Bronchial epithelial cell (primary cell): ENCODE data around the gene OR51B6. TPM values are rescaled to one million over a fixed set of nuclear protein-coding genes. Genes with fewer than 3 reads are reported as not detected.
"Not testable (repeated sequence)": the region's sequence is repeated elsewhere in the genome, so short reads cannot be mapped to it uniquely, and the experiment has no call there.

ENCODE experiments used
- DNase-seq: peaks from one replicate; pipeline ENCODE4 v3.0.0-alpha.2; 2010; ENCODE audit warnings: low read depth
- FAIRE-seq: peaks from 2 replicates; lab custom pipeline; 2011; peaks lifted over from hg19 to GRCh38; lab: Jason Lieb, UNC
- H3K27me3 ChIP-seq: 2 replicates; pipeline ENCODE4 v1.5.1; 2011; ENCODE audit warnings: low read length; ENCODE audit not compliant: control insufficient read depth, insufficient read depth
- H3K36me3 ChIP-seq: 2 replicates; pipeline ENCODE4 v1.5.1; 2011; ENCODE audit warnings: low read length; ENCODE audit not compliant: control insufficient read depth, insufficient read depth
- H3K4me3 ChIP-seq: 2 replicates; pipeline ENCODE4 v1.5.1; 2011; ENCODE audit warnings: mild to moderate bottlenecking, low read depth, low read length, control low read depth
- total RNA-seq: library from RNA; depleted of rRNA; stranded (reverse); fragments of >200 nt; gene quantifications from 2 replicates; pipeline ENCODE4 v1.2.1, GENCODE V29; 2014
- TF ChIP-seq, protein P1 (sequence below): IDR thresholded peaks from 2 replicates; pipeline ENCODE4 v1.5.1; 2011; ENCODE audit warnings: mild to moderate bottlenecking, moderate library complexity, low read length, control low read depth, inconsistent platforms; ENCODE audit not compliant: insufficient read depth, severe bottlenecking

The OR51B6 gene
- total RNA-seq, 1 donor from 2014 or later, result not detected

GRCh38 chr11:5310423-5310822 is 40.9 kb upstream of the OR51B6 start:
- TF ChIP-seq, protein P1, sequence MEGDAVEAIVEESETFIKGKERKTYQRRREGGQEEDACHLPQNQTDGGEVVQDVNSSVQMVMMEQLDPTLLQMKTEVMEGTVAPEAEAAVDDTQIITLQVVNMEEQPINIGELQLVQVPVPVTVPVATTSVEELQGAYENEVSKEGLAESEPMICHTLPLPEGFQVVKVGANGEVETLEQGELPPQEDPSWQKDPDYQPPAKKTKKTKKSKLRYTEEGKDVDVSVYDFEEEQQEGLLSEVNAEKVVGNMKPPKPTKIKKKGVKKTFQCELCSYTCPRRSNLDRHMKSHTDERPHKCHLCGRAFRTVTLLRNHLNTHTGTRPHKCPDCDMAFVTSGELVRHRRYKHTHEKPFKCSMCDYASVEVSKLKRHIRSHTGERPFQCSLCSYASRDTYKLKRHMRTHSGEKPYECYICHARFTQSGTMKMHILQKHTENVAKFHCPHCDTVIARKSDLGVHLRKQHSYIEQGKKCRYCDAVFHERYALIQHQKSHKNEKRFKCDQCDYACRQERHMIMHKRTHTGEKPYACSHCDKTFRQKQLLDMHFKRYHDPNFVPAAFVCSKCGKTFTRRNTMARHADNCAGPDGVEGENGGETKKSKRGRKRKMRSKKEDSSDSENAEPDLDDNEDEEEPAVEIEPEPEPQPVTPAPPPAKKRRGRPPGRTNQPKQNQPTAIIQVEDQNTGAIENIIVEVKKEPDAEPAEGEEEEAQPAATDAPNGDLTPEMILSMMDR, result no peak
- H3K27me3 ChIP-seq, result no peaks in the 10 kb centered on the region
- FAIRE-seq (no peak), DNase-seq (no peak)
- H3K4me3 ChIP-seq, result no peak overlapping the region
- no peaks in the 10 kb centered on the region for H3K36me3 ChIP-seq

DNA sequence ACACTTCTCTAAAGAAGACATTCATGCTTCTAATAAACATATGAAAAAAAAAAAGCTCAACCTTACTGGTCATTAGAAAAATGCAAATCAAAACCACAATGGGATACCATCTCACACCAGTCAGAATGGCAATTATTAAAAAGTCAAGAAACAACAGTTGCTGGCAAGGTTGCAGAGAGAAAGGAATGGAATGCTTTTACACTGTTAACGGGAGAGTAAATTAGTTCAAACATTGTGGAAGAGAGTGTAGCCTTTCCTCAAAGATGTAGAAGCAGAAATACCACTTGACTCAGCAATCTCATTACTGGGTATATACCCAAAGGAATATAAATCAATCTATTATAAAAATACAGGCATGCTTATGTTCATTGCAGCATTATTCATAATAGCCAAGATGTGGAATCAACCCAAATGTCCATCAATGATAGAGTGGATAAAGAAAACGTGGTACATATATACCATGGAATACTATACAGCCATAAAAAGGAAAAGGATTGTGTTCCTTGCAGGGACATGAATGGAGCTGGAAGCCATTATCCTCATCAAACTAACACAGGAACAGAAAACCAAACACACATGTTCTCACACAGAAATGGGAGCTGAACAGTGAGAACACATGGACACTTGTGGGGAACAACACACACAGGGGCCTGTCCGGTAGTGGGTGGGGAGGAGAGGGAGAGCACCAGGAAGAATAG is 37.8 kb upstream of the OR51B6 start:
- not testable (repeated sequence) for H3K27me3 ChIP-seq, DNase-seq, H3K4me3 ChIP-seq, H3K36me3 ChIP-seq, FAIRE-seq

- TF ChIP-seq, protein P1, result no peak
- Histone ChIP-seq H3K4me3 (no peak overlapping the region), H3K36me3 (no peaks in the 10 kb centered on the region), H3K27me3 (no peaks in the 10 kb centered on the region)
- no peak for FAIRE-seq
- peak; percentile 15 for DNase-seq
These were observed 34.0 kb upstream of the OR51B6 start for GRCh38 chr11:5317292-5317691.

- Histone ChIP-seq H3K4me3 (no peak within 1 kb of the TSS), H3K36me3 (no peaks in the 10 kb centered on the region), H3K27me3 (no peaks in the 10 kb centered on the region)
- DNase-seq (no peak), FAIRE-seq (no peak)
- TF ChIP-seq, protein P1, result no peak
These were observed 27.1 kb upstream of the OR51B6 start, which contains the start of gene OR51B2 for GRCh38 chr11:5324197-5324596. TSS of gene OR51B2 (minus strand) at chr11:5324297. CDS start at chr11:5324297, 0 bp downstream.

DNA sequence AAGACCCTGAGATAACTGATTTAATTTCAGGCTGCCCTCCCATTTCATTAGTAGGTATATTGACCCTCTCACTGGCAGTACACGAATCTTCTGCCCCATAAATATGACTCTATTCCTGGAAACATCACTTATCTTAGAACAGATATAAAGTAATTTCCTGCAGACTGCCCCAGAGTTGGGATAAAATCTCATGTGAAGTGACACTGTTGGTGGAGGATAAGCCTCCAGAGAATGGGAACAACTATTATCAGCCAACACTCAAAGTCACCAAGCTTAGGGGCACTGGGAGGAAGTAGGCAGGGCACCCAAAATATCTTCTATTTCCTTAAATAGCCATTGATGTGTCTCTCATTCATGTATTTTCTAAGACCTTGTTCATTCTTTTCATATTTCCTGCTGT is 16.1 kb upstream of the OR51B6 start:
- FAIRE-seq, result no peak
- H3K36me3 ChIP-seq, result no peaks in the 10 kb centered on the region
- H3K4me3 ChIP-seq, result no peak overlapping the region
- TF ChIP-seq, protein P1, result no peak
- DNase-seq, result no peak
- no peaks in the 10 kb centered on the region for H3K27me3 ChIP-seq

DNA sequence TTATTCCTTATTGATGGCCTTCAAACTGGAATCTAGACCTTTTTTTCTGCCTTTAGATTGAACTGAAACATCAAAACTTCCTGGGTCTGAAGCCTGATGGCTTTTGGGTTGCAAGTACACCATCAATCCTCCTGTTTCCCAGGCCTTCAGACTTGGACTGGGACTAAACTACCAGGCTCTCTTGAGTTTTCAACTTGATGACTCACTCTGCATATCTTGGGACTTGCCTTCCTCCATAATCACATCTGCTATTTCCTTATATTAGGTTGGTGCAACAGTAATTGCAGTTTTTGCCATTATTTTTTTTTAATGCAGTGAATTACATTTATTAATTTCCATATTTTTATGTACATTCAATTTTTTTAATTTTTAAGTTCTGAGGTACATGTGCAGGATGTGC is 15.0 kb upstream of the OR51B6 start:
- TF ChIP-seq, protein P1, result no peak
- no peak for DNase-seq
- H3K36me3 ChIP-seq, result no peaks in the 10 kb centered on the region
- H3K27me3 ChIP-seq, result no peaks in the 10 kb centered on the region
- H3K4me3 ChIP-seq, result no peak overlapping the region
- no peak for FAIRE-seq

GRCh38 chr11:5337253-5337652 is 14.1 kb upstream of the OR51B6 start:
- not testable (repeated sequence) for H3K27me3 ChIP-seq, H3K4me3 ChIP-seq, DNase-seq, FAIRE-seq, H3K36me3 ChIP-seq
